GM12878 (cell line): ENCODE data around the gene PRR14L.
"Not testable (repeated sequence)": the region's sequence is repeated elsewhere in the genome, so short reads cannot be mapped to it uniquely, and the experiment has no call there.

ENCODE experiments used
- BCL11A ChIP-seq: IDR thresholded peaks from 2 replicates; pipeline ENCODE4 v1.6.1; 2011; ENCODE audit warnings: low read depth, low read length
- CTCF ChIP-seq, 3 experiments: IDR thresholded peaks in 2 of 3; conservative IDR thresholded peaks in 1 of 3; 2 replicates each; pipeline ENCODE4 v1.5.1; 2011; ENCODE audit warnings: low read depth in 3 of 3, low read length in 3 of 3, mild to moderate bottlenecking in 3 of 3, control low read depth in 2 of 3, moderate library complexity in 2 of 3, inconsistent platforms in 1 of 3, mixed read lengths in 1 of 3; ENCODE audit not compliant: control insufficient read depth in 2 of 3, insufficient read depth in 1 of 3; ENCODE audit errors: extremely low read depth in 1 of 3
- KDM1A ChIP-seq: fragments of 200-600 bp; sonication (generic); IDR thresholded peaks from 2 replicates; pipeline ENCODE4 v1.6.1; 2016; ENCODE audit warnings: borderline replicate concordance
- PAX5 ChIP-seq: IDR thresholded peaks from 2 replicates; pipeline ENCODE4 v1.6.1; 2011; ENCODE audit warnings: low read depth, low read length, borderline replicate concordance
- POLR2AphosphoS5 ChIP-seq: IDR thresholded peaks from 2 replicates; pipeline ENCODE4 v1.6.1; 2011; ENCODE audit warnings: mild to moderate bottlenecking, low read length, inconsistent platforms
- SP1 ChIP-seq: IDR thresholded peaks from one replicate; pipeline ENCODE4 v1.6.1; 2011; ENCODE audit warnings: low read depth, low read length
- ZNF274 ChIP-seq: IDR thresholded peaks from one replicate; pipeline ENCODE4 v1.8.0; 2011; ENCODE audit not compliant: insufficient read length, insufficient read depth

DNA sequence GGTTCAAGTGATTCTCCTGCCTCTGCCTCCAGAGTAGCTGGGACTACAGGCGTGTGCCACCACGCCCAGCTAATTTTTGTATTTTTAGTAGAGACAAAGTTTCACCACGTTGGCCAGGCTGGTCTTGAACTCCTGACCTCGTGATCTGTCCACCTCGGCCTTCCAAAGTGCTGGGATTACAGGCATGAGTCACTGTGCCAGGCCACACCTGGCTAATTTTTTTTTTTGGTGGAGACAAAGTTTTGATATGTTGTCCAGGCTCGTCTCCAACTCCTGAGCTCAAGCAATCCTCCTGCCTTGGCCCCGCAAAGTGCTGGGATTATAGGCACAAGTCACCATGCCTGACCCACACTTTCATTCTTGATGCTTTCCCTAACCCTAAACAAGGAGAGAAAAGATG is 9.6 kb downstream of the PRR14L start:
- not testable (repeated sequence) for TF ChIP-seq SP1; CTCF (IDR thresholded peaks at IDR 0.05 in 2 of 3, conservative IDR thresholded peaks at IDR 0.05 in 1 of 3; ENCODE audit: control insufficient read depth in 2 of 3, extremely low read depth in 1 of 3, insufficient read depth in 1 of 3, low read depth in 3 of 3, low read length in 3 of 3); POLR2AphosphoS5; KDM1A; BCL11A; ZNF274; PAX5
